Activated naive CD8-positive, alpha-beta T cell treated with anti-CD3 and anti-CD28 coated beads, Interleukin-2, amount 50 U/mL, for 16 hours (primary cell): ENCODE data around the gene ADAM10.

Experiments used
- DNase-seq: peaks from one replicate; pipeline ENCODE4 v3.0.0-alpha.2; 2020; ENCODE audit warnings: low read depth, low spot score

Gene ADAM10

DNA sequence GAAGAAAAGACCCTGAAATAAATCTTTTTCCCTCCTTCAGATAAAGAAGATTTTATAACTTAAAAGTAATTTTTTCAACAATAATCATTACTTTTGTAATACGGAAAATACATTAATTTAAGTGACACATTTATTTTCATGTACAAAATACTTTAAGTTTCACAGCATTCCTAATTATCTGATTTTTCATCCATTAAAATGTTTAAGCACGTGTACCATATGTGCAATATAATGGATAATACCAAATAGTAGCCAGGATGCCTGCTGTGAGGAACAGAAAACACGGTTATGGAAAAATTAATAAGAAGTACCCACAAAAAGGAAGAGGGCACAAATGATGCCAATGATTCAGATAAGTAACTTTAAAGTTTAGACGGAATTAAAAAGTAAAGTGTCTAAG is 33.5 kb downstream of the ADAM10 start:
- no peak for DNase-seq

DNA sequence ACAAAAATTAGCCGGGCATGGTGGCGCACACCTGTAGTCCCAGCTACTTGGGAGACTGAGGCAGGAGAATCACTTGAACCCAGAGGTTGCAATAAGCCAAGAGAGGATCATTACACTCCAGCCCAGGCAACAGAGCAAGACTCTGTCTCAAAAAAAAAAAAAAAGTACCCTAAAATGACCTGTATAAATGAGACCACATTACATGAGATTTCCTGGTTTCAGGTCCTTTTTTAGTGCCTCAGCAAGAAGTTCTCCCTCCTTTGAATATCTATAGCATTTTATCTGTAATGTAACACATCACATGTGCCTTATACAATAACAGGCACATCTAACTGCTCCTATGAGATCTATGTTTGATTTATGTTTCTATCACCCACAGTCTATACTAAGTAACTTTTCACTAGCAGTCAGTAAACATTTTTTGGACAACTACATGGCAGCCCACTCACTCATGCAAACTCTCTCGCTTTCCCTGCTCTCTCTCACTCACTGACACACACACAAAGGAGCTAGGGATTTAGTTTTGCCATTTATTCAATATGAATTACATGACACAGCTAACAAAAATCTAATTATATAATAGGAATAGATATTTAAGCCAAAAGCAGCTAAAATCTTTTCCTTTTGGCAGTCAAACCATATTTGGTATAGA is 34.1 kb downstream of the ADAM10 start:
- DNase-seq: no peak

DNA sequence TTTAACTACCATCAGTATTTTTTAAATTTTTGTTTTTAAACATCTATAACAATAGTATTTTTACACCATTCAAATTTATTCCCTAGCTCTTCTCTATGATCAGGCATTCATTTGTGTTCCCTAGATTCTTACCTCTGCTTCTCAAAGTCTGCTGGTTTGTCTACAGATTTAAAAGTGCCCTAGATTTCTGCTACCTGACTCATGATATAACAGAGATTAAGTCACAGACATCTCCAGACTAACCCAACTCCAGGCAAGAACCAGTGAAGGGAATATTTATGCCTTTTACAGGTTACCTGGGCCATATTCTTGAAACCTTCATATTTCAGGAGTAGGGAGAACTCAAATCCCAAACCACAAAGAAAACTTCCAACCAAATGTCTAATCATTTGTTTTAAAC is 38.8 kb downstream of the ADAM10 start:
- no peak for DNase-seq

DNA sequence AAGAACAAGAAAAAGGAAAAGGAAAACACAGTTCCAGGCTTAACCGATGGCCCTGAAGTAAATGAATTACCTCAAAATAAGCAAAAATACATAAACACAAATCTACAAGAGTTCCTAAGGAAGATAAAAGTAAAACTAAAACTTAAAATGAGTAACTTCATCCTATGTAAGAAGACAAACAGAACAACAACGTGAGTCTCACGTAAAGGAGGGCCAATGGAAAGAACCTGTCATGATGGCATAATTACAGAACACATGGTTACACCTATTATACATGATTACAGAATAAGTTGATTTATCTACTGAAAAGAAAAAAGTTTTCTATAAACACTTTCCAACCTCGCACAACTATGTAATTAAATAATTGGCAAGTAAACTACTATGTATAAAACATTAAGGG is 42.1 kb downstream of the ADAM10 start:
- DNase-seq: no peak

DNA sequence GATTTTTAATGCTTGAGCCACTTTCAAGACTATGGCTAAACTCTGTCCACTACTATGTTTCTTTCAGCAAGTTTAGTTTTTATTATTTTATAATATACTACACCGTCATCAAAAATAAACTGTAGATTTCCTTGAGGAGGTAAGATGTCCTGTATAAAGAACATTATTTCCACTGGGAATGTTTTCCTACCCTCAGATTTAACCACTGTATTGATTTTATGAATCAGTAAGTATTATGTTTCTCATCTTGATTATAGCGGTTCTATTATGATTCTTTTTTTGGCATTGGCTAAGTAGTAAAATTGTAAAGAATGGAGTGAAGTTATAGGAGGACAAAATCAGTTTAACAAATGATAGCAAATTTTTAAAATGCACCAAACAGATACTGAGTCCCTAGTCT is 44.4 kb downstream of the ADAM10 start:
- no peak for DNase-seq

DNA sequence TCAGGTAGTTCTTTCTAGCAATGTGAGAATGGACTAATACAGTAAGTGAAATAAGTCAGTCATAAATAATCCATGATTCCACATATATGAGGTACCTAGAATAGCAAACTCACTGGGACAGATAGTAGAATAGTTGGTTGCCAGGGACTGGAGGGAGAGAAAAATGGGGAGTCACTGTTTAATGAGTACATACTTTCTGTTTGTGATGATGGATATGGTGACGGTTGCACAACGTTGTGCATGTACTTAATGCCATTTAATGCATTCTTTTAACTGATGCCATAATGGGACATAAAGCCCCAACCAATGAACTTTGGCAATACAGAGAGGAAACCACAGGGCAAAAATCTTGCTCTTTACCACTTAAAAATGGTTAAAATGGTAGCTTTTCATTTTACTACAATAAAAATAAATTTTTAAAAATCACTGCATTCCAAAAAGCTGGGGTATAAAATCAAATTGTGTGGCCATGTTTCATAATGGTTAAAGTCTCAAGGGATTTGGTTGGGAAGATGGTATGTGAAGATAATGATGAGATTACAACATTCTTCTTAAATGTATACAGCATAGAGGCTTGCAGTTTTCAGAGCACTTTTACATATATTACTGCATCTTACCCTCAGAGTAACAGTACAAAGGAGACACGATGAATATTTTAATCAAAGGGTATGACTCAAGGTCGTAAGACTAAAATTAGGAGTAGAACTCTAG is 45.2 kb downstream of the ADAM10 start:
- DNase-seq: no peak

DNA sequence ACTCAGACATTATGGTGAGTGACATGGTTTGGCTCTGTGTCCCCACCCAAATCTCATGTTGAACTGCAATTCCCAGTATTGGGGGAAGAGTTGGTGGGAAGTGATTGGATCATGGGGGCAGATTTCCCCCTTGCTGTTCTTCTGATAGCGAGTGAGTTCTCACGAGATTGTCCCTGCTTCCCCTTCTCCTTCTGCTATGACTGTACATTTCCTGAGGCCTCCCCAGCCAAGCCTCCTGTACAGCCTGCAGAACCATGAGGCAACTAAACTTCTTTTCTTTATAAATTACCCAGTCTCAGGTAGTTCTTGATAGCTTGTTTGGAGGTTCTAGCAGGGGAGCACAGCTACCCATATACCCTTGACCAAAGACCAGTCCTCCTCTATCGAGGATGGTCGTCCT is 45.9 kb downstream of the ADAM10 start:
- DNase-seq: no peak

DNA sequence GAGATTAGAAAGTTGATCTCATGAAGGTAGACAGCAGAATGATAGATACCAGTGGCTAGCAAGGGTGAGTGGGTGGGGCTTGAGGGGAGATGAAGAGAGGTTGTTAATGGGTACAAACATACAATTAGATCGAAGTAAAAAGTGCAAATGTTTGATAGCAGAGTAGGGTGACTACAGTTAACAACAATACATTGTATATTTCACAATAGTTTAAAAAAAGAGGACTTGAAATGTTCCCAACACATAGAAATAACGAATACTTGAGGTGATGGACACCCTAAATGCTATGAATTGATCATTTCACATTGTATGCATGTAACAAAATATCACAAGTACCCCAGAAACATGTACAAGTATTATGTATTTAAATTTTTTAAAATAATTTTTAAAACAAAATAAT is 47.3 kb downstream of the ADAM10 start:
- DNase-seq: no peak

DNA sequence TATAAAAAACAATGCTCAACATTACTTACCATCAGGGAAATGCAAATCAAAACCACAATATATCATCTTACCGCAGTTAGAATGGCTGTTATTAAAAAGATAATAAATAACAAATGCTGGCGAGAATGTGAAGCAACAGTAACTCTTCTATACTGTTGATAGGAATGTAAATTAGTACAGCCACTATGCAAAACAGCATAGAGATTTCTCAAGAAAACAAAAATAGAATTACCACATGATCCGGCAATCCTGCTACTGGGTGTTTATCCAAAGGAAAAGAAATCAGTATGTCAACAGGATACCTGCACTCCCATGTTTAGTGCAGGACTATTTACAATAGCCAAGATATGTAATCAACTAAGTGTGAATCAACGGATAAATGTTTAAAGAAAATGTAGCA is 48.1 kb downstream of the ADAM10 start:
- no peak for DNase-seq

DNA sequence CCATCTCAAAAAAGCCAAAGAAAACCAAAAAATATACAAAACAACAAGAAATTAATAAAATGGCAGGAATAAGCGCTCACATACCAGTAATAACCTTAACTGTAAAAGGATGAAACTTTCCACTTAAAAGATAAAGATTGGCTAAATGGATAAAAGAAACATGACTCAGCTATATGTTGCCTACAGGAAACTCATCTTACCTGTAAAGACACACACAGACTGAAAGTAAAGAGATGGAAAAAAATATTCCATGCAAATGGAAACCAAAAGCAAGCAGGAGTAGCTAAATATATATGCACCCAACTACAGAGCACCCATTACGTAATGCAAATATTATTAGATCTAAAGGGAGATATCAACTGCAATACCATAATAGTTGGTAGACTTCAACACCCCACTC is 49.7 kb downstream of the ADAM10 start:
- no peak for DNase-seq

DNA sequence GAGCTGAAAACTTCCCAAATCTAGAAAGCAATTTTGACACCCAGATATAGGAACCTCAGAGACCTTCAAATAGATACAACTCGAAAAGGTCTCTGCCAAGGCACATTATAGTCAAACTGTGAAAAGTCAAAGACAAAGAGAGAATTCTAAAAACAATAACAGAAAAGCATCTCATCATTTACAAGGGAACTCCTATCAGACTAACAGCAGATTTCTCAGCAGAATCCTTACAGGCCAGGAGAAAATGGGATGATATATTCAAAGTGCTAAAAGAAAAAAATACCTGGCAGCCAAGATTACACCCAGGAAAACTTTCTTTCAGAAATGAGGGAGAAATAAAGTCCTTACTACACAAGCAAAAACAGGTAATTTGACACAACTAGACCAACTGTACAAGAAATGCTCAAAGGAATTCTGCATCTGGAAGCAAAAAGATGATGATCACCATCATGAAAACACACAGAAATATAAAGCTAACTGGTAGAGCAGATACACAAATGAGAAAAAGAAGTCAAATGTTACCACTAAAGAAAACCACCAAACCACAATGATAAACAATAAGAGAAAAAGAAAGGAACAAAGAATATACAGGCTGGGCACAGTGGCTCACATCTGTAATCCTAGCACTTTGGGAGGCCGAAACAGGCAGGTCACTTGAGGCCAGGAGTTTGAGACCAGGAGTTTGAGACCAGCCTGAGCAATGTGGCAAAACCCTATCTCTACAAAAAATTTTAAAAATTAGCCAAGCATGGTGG is 50.4 kb downstream of the ADAM10 start:
- no peak for DNase-seq

DNA sequence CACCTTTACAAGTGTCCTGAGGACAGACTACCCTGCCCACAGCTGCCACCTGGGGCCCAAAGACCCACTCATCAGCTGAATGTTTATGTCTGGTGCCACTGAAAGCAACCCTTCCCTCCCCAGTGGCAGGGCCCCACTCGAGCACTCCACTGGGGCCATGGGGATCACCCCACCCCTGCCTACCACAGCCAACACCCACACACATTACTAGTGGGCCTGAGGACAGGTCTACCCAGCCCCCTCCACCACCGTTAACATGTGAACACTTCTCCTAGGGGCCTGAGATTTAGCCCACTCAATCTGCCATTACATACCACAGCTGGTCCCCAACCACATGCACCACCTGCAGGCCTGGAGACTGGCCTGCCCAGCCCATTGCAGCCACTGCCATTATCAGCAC is 52.3 kb downstream of the ADAM10 start:
- no peak for DNase-seq

DNA sequence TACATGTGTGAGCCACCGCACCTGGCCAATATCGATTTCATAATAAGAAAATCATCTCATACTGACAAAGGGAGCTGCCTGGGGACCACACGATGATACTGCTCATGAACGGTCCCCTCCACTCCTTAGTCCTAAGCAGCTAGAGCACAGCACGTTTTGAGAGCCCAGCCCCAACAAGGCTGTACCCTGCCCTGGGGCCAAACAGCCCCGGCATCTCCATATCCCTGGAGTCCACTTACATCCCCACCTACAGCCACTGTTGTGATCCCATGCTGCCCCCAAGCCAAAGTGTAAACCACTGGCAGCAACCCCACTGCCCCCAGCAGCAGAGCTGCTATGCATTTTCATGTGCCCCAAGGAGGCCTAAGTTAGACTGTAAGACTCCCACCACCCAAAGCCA is 52.8 kb downstream of the ADAM10 start:
- DNase-seq: no peak

DNA sequence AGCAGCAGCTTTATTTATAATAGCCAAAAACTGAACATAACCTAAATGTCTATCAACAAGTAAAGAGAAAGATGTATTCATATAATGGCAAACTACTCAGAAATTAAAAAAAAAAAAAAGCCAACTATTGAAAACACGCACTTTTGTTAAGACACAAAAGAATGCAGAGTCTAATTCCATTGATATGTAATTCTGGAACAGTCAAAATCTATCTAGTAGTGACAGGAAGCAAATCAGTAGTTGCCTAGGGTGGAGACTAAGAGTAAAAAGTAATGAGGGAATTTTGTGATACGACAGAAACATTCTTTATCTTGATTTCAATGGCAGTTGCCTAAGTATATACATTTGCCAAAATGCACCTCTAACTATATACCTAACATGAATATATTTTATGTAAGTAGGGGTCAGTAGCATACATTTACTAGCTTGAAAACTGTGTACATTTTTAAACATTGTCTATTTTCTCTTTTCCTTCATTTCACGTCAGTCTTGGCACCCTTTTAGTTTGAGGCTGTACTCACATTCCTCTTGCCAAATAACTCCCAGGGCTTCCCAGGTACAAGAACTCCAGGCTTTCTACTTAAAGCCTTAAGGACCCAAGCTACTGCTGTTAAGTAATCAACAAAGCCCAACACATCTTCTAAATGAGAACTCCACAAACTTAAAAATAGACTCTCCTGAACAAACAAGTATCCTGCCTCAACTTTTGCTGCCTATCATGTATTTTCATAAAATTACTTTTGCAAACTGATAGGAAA is 54.7 kb downstream of the ADAM10 start:
- DNase-seq: no peak

DNA sequence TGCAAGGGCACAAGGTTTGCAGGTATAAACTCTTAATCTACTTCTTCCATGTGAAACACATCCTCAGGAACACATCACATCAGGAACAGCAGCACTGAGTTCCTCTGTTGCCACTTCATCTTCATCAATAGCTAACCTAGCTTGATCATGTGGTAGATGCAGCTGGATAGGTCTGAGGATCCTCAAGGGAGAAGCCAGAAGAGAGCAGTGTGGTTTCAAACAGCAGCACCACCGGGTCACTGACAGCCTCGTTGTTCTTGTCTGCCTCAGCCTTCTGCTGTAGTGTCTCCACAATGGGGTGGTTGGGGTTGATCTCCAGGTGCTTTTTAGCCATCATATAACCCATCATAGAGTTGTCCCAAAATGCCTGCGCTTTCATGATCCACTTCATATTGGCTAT is 58.8 kb downstream of the ADAM10 start:
- no peak for DNase-seq

DNA sequence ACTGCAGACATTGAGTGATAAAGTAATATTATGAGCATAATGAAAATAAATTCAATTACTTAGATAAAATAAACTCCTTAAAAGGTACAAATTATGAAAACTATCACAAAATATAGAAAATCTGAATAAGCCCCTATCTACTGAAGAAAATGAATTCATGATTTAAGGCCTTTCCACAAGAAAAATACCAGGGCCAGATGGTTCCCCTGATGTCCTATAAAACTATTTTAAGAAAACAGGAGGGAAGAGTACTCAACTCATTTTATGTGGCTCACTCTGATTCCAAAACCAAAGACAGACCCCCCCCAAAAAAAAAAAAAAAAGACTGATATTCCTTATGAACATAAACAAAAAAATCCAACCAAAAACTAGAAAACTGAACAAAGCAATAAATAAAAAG is 59.9 kb downstream of the ADAM10 start:
- DNase-seq: no peak

DNA sequence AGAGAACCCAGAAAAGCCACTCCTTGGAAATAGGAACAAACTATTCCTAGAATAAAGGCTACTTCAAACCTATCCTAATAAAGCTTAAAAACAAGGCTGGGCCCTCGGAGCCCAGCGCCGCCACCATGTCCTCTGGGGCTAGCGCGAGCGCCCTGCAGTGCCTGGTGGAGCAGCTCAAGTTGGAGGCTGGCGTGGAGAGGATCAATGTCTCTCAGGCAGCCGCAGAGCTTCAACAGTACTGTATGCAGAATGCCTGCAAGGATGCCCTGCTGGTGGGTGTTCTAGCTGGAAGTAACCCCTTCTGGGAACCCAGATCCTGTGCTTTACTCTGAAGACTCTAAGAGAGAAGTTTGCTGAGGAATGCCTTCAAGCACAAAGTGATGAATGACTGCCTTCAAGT is 63.2 kb downstream of the ADAM10 start:
- DNase-seq: no peak

DNA sequence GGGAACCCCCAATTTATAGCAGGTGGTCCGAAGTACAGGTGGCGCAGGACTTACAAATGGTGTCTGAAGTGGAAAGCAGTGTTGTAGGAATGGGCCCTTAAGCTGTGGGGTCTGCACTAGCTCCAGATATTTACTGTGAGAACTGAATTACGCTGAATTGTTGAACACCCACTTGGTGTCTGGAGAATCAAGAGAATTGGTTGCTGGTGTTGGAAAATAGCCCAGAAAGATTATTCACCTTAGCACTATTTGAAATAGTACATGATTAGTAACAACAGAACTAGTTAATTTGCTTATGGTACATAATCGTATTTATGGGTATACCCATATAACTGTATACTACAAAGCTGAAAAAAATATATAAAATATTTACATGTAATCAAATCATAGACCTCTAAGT is 64.8 kb downstream of the ADAM10 start:
- no peak for DNase-seq

DNA sequence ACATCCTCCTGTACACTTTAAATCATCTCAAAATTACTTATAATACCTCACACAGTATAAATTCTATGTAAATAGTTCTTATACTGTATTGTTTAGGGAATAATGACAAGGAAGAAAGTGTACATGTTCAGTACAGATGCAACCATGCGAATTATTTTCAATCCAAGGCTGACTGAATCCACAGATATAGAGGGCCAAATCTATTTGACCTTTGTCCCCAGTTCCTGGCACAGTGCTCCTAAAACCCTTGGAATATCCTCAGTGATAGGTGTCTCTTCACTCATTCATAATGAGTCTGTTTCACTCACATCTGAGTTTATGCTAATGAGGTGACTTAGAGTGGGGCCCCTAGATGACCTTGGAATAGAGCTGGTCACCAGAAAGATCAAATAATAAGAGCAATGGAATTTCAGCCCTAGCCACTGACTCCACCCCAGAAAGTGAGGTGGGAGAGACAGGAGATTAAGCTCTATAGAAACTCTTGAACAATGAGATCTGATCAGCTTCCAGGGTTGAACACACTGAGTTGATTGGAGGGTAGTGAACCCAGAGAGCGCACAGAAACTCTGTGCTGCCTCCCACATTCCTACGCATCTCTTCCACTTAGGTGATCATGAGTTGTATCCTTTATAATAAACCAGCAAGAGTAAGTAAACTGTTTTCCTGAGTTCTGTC is 65.3 kb downstream of the ADAM10 start:
- DNase-seq: no peak

DNA sequence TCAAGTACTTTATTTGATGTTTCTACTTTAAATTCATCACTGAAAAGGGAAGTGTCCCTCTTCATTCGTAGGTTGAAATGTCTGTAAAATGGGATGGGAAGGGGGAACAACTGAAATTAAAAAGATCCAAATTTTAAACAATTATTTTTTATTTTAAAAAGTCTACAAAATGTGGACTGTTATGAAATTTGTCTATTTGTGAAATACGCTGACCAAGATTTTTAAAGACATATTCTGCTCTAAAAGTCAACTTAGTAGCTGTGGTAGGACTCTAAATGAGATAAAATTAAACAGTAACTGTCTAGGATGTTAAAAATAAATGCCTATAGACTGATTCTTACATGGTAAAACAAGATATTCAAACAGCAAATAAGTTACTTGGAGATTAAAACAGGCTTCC is 67.3 kb downstream of the ADAM10 start:
- no peak for DNase-seq

DNA sequence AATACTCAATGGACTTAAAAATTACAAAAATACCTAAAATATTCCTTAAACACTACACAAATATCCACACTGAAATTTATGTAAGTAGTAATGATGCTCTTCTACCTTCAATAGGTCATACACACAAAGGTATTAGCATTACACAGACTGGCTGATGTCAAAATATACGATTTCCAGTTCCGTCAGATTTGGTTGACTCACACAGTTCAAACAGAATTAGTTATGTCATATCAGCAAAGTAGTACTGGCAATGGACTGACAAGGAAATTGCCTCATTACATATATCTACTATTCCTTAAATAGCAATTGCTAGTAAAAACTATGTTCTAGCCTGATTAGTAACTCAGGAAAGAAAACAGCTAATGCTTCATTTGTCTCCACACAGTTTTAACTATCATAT is 70.8 kb downstream of the ADAM10 start:
- no peak for DNase-seq

DNA sequence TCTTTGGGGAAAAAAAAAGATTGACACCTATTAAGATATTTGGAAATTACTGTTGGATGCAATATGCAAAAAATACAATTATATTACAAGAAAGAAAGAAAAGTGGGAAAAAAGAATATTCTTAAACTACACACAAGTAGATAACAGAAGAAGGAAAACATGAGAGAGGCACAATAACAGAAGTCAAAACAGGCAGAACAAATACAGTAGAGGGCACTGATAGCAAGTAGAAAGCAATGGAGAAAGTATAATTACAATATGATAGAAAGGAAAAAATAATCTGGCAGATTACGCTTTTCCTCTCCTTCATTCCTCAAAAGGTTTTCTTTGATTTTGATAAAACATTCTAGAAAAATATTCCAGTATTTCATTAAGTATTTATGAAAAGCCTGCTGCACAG is 72.1 kb downstream of the ADAM10 start:
- DNase-seq: no peak
